Pons (tissue), 1 donor: ENCODE data around the gene FCER1G.
"Not testable (repeated sequence)": the region's sequence is repeated elsewhere in the genome, so short reads cannot be mapped to it uniquely, and the experiment has no call there.

Experiments used
- DNase-seq: peaks from one replicate; pipeline ENCODE4 v3.0.0-alpha.2; 2016; ENCODE audit warnings: low spot score

FCER1G gene

DNA sequence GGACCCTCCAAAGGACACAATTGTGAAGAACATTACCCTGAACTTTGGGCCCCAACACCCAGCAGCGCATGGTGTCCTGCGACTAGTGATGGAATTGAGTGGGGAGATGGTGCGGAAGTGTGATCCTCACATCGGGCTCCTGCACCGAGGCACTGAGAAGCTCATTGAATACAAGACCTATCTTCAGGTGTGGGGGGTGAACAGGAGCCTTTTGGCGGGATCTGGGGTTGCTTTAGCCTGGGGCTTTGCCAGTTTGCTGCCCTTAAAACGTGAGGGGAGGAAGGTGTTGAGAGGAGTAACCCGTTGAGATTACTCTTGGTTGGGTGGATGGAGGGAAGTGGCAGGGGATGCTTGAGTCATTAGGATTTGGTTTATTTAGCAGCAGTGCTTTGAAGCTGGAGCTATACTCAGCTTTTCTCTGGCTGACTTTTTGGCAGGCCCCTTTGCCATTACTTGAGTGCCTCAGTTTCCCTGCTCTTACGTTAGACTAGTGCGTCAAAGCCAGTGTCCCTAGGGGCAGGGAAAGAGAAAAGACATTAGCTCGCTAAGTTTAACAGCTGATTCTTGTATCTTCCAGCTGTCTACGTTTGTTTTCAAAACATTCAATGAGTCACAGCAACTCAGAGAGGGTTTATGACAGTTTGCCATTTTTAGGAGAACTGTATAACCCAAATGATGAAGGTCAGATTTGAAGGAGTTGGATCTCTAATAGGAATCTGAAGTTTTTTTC lies 8.5 kb upstream of the FCER1G start:
- DNase-seq = no peak

DNA sequence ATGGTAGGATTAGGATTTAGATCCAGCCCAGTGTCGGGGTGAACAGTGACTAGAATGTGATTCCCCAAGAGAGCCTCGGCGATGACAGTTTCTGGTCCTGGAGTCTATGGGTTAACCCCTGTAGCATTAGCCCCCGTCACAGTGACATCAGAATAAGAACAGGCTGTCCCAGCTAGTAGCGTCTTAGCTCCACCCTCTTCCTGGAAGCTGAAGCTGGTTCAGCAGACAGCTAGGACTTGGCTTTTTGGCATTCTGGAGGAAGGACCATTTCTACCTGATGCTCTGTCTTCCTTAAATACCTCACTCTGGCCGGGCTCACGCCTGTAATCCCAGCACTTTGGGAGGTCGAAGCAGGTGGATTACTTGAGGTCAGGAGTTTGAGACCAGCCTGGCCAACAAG lies 7.9 kb upstream of the FCER1G start:
- DNase-seq = no peak

DNA sequence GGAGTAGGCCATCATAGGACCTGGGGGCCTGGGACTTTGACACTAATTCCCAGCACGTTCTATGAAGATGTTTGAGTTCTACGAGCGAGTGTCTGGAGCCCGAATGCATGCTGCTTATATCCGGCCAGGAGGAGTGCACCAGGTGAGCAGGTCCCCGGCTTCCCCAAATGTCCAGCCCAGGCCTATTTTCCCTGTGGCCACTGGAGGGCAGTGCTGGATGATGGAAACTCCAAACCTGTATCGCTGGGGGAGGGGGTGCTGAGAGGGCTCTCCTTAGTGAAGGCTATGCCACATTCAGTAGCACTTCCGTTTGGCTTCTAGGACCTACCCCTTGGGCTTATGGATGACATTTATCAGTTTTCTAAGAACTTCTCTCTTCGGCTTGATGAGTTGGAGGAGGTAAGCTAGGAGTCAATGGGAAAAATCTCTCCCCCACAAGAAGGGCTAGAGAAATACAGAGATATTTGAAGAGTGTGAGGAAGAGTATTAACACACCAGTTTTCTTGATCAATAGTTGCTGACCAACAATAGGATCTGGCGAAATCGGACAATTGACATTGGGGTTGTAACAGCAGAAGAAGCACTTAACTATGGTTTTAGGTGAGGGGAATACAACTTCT lies 5.2 kb upstream of the FCER1G start:
- peak; percentile 78 for DNase-seq

- peak; percentile 58 for DNase-seq
Measured at GRCh38 chr1:161214369-161214768, 726 bp upstream of the FCER1G start.

- DNase-seq = peak; percentile 57
Measured at GRCh38 chr1:161216945-161217712, 2.0 kb downstream of the FCER1G start.

- DNase-seq = no peak
Measured at GRCh38 chr1:161217831-161218230, 2.7 kb downstream of the FCER1G start.

DNA sequence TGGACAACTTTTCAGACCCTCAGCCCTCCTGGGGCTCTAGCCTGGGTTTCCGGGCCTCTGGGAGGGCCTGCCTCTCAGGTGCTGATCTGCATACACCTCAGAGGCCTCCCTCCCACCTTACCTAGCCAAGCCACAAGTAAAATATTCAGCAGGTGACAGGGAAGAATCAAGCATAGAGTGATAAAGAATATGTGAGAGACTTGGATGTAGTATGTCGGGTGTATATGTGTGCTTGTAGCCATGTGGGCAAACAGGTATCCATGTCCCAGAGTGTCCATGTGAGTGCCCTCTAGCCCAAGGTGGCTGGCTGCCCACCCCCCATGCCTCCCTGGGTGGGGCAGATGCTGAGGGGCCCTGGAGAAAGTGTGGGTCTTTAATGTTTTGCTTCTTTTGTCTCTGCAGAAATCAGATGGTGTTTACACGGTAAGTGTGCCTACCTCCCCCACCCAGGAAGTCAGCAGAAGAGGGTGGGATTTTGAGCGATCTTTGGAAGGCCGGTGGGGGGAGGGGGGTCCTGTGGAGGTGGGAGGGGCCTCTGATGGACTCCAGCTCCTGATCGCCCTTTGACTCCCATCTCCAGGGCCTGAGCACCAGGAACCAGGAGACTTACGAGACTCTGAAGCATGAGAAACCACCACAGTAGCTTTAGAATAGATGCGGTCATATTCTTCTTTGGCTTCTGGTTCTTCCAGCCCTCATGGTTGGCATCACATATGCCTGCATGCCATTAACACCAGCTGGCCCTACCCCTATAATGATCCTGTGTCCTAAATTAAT lies 3.4 kb downstream of the FCER1G start:
- no peak for DNase-seq

GRCh38 chr1:161219078-161219892 lies 4.2 kb downstream of the FCER1G start:
- no peak for DNase-seq

DNA sequence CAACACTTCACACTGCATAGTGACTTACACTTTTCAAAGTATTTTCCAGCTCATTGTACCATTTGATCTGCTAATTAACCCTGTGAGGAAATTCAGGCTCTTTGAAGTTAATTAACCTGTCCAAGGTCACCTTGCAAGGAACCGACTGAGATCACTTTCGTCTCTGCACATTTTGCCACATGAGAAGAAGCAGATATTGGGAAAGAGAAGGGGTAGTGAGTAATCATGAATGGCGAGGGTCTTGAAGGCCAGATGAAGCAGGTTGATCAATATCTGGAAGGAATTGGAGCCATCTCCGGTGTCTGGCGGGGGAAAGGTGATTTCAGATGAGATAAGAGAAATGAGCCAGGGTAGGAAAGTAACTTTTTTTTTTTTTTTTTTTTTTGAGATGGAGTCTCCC lies 4.9 kb downstream of the FCER1G start:
- no peak for DNase-seq

- no peak for DNase-seq
Measured at GRCh38 chr1:161222175-161223019, 7.3 kb downstream of the FCER1G start.

GRCh38 chr1:161223805-161224694 lies 9.0 kb downstream of the FCER1G start:
- no peak for DNase-seq

DNA sequence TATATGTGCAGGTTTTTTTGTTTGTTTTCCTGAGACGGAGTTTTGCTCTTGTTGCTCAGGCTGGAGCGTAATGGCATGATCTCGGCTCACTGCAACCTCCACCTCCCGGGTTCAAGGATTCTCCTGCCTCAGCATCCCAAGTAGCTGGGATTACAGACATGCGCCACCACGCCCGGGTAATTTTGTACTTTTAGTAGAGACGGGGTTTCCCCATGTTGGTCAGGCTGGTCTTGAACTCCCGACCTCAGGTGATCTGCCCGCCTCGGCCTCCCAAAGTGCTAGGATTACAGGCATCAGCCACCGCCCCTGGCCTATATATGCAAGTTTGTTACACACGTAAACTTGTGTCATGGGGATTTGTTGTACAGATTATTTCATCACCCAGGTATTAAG lies 9.6 kb downstream of the FCER1G start:
- DNase-seq = not testable (repeated sequence)

- DNase-seq = no peak
Measured at GRCh38 chr1:161225178-161225533, 10.1 kb downstream of the FCER1G start.

DNA sequence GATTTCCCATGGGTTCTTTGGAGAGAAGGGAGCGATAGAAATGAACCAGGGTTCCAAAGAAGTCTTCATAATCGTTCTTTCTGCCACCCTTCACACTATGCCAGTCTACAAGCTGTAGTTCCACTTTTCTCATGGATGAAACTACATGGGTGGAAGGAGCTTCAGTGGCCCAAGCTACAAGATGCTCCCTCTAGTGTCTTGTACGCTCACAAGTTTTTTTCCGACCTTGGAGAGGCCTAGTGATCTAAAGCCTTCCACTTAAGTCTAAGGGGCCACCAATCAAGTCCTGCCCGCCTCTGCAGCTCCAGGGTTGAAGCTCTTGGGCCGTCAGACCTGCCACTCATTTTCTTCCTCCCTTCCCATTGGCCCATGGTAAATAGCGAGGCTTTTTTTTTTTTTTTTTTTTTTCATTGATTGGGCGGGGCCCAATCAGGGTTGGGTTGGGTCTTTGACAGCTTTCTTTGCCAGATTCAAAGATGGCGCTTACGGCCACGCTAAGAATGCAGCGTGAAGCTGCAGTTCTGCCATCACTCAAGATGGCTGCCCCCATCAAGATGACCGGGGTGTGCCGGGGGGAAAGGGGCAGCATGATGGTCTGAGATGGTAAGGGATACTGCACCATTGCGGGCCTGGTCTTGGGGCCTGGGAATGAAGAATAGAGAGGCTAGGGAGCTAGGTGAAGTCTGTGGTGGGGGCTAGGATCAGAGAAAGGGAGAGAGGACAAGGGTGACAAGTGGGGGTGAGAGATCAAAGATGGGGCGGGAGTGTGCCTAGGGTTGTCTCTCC lies 10.6 kb downstream of the FCER1G start, which contains the start of gene TOMM40L:
TSS of gene TOMM40L (plus strand) at position 527 of the 786 bp plus-strand sequence. CDS start 430 bp downstream, outside the sequence.
- DNase-seq = peak; percentile 99

DNA sequence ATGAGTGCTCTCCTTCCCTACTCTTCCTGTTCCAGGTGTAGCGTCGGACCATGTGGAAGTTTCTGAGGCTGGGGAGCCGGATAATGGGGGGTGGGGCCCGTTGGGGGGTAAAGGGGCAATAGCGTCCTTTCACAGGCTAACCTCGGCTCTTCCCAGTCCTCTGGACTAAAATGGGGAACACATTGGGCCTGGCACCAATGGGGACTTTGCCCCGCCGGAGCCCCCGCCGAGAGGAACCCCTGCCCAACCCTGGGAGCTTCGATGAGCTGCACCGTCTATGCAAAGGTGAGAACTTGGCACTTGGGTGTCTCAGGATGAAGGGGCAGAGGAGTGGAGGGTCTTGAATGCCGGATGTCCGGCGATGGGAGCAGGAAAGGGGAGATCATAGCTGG lies 11.2 kb downstream of the FCER1G start:
- no peak for DNase-seq

- DNase-seq = no peak
Measured at GRCh38 chr1:161226759-161227158, 11.7 kb downstream of the FCER1G start.

DNA sequence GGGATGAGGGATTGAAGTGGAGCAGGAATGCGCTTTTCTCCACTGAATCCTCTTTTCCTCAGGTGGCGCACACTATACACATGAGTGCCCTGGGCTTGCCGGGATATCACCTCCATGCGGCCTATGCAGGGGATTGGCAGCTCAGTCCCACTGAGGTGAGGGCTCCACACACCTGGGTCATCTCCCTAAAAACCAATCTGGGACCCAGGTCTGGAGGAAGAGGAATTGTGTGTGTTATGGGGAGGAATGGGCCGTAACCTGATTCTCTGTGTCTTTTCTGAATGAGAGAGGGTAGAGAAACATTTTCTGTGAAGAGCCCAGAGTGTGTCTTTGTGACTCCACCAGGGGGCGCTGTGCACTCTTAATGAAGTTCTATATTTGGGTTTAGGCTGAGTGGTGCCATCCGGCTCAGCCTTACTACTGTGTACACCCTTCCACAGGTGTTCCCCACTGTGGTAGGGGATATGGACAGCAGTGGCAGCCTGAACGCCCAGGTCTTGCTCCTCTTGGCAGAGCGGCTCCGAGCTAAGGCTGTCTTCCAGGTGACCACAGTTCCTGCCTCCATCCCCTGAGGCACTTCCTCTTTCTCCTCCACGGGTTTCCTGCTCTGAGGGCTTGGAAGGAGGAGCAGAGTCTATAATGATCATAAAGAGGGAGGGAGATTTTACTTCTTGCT lies 12.2 kb downstream of the FCER1G start:
- DNase-seq = peak; percentile 84

DNA sequence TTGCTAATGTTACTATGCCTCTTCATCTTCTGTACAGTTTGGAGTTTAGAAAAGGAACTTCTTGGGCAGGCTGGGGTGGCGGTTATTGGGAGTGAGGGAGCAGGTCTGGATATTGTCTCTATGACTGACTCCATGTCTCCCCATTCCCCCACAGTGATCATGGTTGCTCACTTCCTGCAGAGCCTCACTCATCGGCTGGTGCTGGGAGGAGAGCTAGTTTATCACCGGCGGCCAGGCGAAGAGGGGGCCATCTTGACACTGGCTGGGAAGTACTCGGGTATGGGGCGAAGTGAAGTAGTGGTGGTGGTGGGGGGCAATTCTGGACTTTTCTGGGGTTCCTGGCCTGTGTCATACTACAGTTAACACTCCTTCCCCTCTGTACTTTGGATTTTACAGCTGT lies 12.9 kb downstream of the FCER1G start:
- DNase-seq = no peak
